OCI-M1 (cell line): ENCODE measurements around the gene PARP14.
"Not testable (repeated sequence)": the region's sequence is repeated elsewhere in the genome, so short reads cannot be mapped to it uniquely, and the experiment has no call there.

Experiments
- DNase-seq: peaks from one replicate; lab custom pipeline; 2025; lab: John Stamatoyannopoulos, UW

The PARP14 gene

GRCh38 chr3:122680475-122681283, at the start of gene PARP14:
TSS of gene PARP14 (plus strand) at chr3:122680839. CDS start at chr3:122680884, 45 bp downstream.
- DNase-seq: peak; percentile 94

GRCh38 chr3:122635789-122636188, 44.9 kb upstream of the PARP14 start:
- no peak for DNase-seq

- DNase-seq: no peak
Observed at GRCh38 chr3:122636697-122637096, 43.9 kb upstream of the PARP14 start.

GRCh38 chr3:122640437-122640999, 40.1 kb upstream of the PARP14 start:
- no peak for DNase-seq

GRCh38 chr3:122642935-122643334, 37.7 kb upstream of the PARP14 start:
- peak; percentile 74 for DNase-seq

GRCh38 chr3:122646146-122646988, 34.3 kb upstream of the PARP14 start:
- DNase-seq: no peak

- not testable (repeated sequence) for DNase-seq
Observed at GRCh38 chr3:122651233-122651907, 29.3 kb upstream of the PARP14 start.

- not testable (repeated sequence) for DNase-seq
Observed at GRCh38 chr3:122651962-122652361, 28.7 kb upstream of the PARP14 start.

- not testable (repeated sequence) for DNase-seq
Observed at GRCh38 chr3:122658336-122658735, 22.3 kb upstream of the PARP14 start.

- peak; percentile 38 for DNase-seq
Observed at GRCh38 chr3:122660297-122660974, 20.2 kb upstream of the PARP14 start.

GRCh38 chr3:122661633-122662032, 19.0 kb upstream of the PARP14 start:
- no peak for DNase-seq

GRCh38 chr3:122662505-122662904, 18.1 kb upstream of the PARP14 start:
- DNase-seq: no peak

GRCh38 chr3:122665226-122665786, 15.3 kb upstream of the PARP14 start:
- no peak for DNase-seq

GRCh38 chr3:122665881-122666280, 14.8 kb upstream of the PARP14 start:
- DNase-seq: no peak

GRCh38 chr3:122668930-122669730, 11.5 kb upstream of the PARP14 start:
- no peak for DNase-seq

GRCh38 chr3:122671553-122671952, 9.1 kb upstream of the PARP14 start:
- no peak for DNase-seq

- DNase-seq: no peak
Observed at GRCh38 chr3:122674339-122674738, 6.3 kb upstream of the PARP14 start.

- no peak for DNase-seq
Observed at GRCh38 chr3:122676759-122677158, 3.9 kb upstream of the PARP14 start.

- no peak for DNase-seq
Observed at GRCh38 chr3:122677216-122677615, 3.4 kb upstream of the PARP14 start.

- DNase-seq: no peak
Observed at GRCh38 chr3:122678506-122678905, 2.1 kb upstream of the PARP14 start.
